ENCODE results near the gene SERHL2.
"Not testable (repeated sequence)": the region's sequence is repeated elsewhere in the genome, so short reads cannot be mapped to it uniquely, and the experiment has no call there.

The SERHL2 gene

GRCh38 chr22:42536166-42536565 lies 17.6 kb upstream of the SERHL2 start:
- DNase-seq, result no peak

DNA sequence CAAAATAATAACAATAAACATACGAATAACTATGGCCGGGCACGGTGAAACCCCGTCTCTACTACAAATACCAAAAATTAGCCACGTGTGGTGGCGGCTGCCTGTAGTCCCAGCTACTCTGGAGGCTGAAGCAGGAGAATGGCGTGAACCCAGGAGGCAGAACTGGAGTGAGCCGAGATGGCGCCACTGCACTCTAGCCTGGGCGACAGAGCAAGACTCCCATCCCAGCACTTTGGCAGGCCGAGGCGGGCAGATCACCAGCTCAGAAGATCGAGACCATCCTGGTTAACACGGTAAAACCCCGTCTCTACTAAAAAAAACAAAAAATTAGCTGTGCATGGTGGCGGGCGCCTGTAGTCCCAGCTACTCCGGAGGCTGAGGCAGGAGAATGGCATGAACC lies 17.1 kb upstream of the SERHL2 start:
- not testable (repeated sequence) for DNase-seq

- DNase-seq, result not testable (repeated sequence)
Observed at GRCh38 chr22:42537199-42537831, 16.4 kb upstream of the SERHL2 start.

- not testable (repeated sequence) for DNase-seq
Observed at GRCh38 chr22:42539236-42539771, 14.5 kb upstream of the SERHL2 start.

GRCh38 chr22:42544686-42545085 lies 9.1 kb upstream of the SERHL2 start:
- DNase-seq, result no peak

- no peak for DNase-seq
Observed at GRCh38 chr22:42547562-42547961, 6.2 kb upstream of the SERHL2 start.

- not testable (repeated sequence) for DNase-seq
Observed at GRCh38 chr22:42548126-42548525, 5.6 kb upstream of the SERHL2 start.

GRCh38 chr22:42548597-42549330 lies 5.0 kb upstream of the SERHL2 start:
- no peak for DNase-seq

GRCh38 chr22:42549331-42550060 lies 4.3 kb upstream of the SERHL2 start:
- DNase-seq, result no peak

GRCh38 chr22:42552294-42552647 lies 1.5 kb upstream of the SERHL2 start:
- not testable (repeated sequence) for DNase-seq

DNA sequence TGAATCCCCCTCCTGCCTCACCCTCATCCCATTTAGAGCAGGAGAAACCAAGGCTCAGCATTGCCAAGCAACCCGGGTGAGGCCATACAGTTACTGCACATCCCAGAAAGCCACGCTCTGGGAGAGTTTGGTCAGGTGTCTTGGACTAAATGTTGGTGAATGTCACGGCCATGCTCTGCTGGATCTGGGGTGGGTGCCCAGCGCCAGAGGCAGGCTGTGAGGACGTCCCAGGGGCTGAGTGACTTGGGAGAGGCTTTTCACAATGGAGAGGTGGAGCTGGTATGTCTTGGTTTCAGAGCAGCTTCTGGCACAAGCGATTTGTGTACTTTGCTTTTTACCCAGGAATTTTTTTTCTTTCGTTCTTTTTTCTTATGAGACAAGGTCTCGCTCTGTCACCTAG lies 6.6 kb downstream of the SERHL2 start:
- no peak for DNase-seq

- DNase-seq, result no peak
Observed at GRCh38 chr22:42560781-42561180, 7.0 kb downstream of the SERHL2 start.

DNA sequence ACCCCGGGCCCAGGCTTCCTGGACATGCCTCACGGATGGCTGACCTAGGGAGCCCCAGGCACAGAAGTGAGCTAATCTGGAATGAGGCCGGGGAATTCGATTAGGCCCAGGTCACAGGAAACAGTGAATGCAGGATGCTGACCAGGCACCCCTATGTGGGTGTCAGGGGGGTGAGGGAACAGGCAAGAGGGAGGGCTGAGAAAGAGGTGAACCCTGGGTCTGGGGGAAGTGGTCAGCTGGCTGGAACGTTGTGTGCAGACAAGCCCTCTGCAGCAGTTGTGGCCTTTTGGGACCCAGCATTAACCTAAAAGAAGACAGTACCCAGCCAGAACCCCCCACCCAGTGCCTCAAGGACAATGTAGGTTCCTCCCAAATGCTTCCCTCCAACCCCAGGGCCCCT lies 8.1 kb downstream of the SERHL2 start:
- no peak for DNase-seq

GRCh38 chr22:42562279-42562678 lies 8.5 kb downstream of the SERHL2 start:
- DNase-seq, result no peak

GRCh38 chr22:42562684-42563083 lies 8.9 kb downstream of the SERHL2 start:
- no peak for DNase-seq

GRCh38 chr22:42563943-42564342 lies 10.2 kb downstream of the SERHL2 start:
- not testable (repeated sequence) for DNase-seq

DNA sequence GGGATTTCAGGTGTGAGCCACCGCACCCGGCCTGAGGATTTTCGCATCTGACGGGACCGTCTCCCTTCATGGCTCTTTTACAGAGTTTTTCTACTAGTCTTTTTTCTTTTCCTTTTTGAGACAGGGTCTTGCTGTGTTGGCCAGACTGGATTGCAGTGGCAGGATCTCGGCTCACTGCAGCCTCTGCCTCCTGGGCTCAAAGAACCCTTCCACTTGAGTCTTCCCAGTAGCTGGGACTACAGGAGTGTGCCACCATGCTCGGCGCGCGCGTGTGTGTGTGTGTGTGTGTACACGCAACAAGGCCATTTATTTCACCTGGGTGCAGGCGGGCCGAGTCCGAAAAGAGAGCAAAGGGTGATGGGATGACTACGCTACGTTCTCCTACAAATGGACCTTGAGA lies 10.9 kb downstream of the SERHL2 start:
- DNase-seq, result no peak

DNA sequence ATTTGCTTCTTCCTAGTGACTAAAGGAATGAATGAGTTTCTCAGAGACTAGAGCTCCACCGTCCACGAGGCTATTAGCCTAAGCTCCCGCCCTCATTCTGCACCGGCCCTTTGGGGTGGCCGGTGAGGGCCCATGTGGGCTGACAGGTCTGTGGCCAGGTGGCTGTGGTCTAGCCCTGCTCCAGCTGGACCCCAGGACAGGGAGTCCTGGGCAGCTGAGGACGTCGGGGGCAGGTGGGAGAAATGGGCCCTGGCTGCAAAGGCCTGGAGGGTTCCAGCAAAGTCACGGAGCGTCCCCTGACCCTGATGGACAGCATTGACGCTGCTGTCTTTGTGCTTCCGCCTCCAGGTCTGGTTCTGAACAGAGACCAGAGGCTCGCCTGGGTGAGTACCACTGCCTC lies 12.2 kb downstream of the SERHL2 start:
- no peak for DNase-seq

DNA sequence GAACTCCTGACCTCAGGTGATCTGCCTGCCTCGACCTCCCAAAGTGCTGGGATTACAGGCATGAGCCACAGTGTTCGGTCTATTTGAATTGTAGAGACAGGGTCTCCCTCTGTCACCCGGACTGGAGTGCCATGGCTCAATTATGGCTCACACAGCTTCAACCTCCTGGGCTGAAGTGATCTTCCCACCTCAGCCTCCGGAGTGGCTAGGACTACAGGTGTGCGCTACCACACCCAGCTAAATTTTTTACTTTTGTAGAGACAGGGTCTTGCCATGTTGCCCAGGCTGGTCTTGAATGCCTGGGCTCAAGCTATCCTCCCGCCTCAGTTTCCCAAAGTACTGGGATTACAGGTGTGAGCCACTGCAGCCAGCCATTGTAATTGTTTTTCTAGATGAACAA lies 14.2 kb downstream of the SERHL2 start:
- not testable (repeated sequence) for DNase-seq

GRCh38 chr22:42570580-42570979 lies 16.8 kb downstream of the SERHL2 start:
- DNase-seq, result not testable (repeated sequence)

DNA sequence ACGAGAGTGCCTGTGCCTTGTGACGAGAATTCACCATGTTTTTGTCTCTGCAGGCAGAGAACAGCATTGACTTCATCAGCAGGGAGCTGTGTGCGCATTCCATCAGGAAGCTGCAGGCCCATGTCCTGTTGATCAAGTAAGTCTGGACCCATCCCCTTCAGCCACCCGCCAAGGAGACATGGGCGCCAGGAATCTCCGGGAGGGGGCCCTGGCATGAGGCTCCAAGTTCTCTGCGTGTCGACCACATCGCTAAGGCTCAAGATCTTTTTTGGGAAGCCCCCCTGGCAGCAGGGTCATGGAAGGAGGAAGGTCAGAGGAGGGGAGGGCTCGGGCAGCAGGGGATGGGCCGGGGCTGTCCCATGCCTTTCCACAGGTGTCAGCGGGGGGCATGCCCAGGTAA lies 17.3 kb downstream of the SERHL2 start:
- DNase-seq, result not testable (repeated sequence)

- not testable (repeated sequence) for DNase-seq
Observed at GRCh38 chr22:42574046-42574445, 20.3 kb downstream of the SERHL2 start.

GRCh38 chr22:42574468-42574867 lies 20.7 kb downstream of the SERHL2 start:
- DNase-seq, result not testable (repeated sequence)
